T-helper 1 cell (primary cell): ENCODE measurements around the gene IL17RB.
A peak's percentile ranks its signal among the peaks of the same experiment; 100 is the strongest.

ENCODE experiments used
- DNase-seq, 5 donors: peaks; one replicate each; pipeline ENCODE4 v3.0.0-alpha.2; 2012 to 2020
- total RNA-seq, 4 donors: gene quantifications; one replicate each; lab custom pipeline; 2026; lab: John Stamatoyannopoulos, UW

IL17RB gene
- total RNA-seq: 0 to 0.27 (median 0) reads per million in 4 donors

- peak in 1 of 5 donors; percentile 18 for DNase-seq
These were observed at the start of gene IL17RB, which contains the start of gene CHDH for GRCh38 chr3:53846134-53846850. Gene IL17RB (plus strand): TSS chr3:53846568. CDS start chr3:53846589, 21 bp downstream. Gene CHDH (minus strand): TSS chr3:53846419. CDS start chr3:53824008, 22,411 bp downstream.

- DNase-seq: no peak
These were observed 48.2 kb upstream of the IL17RB start for GRCh38 chr3:53798144-53798543.

DNA sequence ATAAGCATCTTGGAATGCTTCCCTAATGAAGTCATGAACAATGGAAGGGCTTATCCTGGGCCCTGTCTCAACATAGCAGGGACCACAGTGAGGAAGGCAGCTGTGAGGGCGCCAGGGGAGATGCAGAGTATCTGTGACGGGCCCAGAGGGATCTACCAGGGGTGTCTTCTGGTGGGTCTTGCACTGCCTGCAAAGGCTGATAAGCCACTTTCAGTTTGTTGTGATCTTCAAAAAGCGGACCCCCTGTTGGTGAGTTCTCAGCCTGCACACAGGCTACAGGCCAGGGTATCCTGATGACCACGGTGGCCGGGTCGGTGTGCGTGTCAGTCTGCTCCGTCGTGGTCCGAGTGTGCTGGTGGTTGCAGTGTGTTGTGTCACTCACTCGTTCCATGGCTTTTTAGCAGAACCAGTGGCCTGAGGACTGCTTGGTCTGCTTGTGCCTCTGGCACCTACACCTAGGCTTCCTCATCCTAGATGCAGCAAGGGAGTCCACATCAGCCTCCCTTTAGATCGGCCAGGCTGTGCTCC lies 47.0 kb upstream of the IL17RB start:
- no peak for DNase-seq

DNA sequence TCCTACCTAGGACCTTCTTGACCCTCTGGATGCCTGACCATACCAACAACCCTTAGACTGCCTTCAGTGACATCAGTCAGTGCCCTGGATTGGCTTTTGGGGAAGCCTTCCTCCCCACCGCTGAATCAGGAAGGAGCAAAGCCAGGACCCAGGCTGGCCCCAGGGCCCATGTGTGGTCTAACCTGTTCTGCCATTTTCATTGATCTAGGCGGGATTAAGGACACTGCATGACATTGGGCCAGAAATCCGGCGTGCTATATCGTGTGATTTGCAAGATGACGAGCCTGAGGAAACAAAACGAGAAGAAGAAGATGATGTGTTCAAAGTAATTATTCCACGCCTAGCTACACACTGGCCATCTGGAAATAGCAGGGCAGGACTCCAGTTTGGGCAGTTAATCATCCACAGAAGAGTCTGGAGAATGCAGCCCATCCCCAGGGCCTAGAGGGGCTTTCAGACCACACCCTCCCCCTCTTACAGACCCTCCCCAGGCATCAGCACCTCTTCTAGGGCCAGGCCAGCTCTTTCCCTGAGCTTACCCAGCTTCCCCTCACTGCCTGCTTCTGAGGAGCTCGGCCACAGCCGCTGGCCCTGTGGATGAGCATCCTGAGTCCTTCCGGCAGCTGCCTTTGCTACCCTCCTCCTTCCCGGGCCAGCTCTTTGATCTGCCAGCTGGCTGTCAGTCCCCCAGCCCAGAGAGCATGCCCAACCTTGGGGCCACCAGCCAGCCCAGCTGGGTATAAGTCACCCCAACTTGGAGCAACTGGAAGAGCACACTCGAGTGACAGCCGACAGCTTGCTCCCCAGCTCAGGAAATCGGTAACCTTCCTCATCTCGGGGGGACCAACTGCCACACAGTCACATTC lies 46.1 kb upstream of the IL17RB start:
- DNase-seq: no peak

DNA sequence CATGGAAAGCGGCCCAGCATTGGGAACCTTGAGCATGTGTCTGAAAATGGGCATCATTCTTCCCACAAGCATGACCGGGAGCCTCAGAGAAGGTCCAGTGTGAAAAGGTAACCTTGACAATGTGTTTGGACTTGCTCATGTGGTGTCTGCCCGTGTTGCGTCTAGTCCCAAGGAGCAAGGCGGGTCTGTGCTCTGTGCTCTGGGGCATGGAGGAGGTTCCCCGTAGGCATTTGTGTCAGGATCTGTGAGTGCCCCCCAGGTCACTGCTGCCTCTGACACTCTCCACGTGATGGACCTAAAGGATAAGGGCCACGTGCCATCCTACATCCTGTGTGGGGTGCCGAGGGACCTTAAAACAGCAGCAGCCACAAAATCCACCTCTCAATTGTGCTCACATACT lies 45.0 kb upstream of the IL17RB start:
- no peak for DNase-seq

- no peak for DNase-seq
These were observed 44.0 kb upstream of the IL17RB start for GRCh38 chr3:53802256-53802880.

DNA sequence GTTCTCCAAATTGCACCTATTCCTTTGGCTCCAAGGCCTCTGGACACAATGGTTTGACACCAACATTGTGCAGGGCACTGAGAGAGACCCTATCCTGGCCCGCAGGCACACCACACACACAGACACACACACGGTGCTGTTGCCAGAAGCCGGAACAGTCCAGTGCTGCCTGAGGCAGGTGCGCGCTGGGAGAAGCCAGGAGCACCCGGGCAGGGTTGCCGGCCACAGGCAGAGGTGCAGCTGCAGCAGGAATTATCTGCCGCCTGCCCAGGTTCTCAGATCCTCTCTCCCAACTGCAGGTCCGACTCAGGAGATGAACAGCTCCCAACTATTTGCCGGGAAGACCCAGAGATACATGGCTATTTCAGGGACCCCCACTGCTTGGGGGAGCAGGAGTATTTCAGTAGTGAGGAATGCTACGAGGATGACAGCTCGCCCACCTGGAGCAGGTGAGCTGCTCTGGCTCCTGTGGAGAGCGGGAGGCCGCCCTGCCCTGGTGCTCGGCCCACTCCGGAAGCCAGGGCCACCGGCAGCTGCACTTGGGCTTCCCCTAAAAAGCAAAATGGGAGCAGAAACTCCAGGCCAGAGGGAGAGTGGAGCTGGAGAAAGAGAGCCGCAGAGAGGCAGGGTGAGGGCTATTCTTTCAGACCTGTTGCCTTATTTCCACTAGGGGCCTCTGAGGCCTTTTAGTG lies 43.1 kb upstream of the IL17RB start:
- DNase-seq: no peak

DNA sequence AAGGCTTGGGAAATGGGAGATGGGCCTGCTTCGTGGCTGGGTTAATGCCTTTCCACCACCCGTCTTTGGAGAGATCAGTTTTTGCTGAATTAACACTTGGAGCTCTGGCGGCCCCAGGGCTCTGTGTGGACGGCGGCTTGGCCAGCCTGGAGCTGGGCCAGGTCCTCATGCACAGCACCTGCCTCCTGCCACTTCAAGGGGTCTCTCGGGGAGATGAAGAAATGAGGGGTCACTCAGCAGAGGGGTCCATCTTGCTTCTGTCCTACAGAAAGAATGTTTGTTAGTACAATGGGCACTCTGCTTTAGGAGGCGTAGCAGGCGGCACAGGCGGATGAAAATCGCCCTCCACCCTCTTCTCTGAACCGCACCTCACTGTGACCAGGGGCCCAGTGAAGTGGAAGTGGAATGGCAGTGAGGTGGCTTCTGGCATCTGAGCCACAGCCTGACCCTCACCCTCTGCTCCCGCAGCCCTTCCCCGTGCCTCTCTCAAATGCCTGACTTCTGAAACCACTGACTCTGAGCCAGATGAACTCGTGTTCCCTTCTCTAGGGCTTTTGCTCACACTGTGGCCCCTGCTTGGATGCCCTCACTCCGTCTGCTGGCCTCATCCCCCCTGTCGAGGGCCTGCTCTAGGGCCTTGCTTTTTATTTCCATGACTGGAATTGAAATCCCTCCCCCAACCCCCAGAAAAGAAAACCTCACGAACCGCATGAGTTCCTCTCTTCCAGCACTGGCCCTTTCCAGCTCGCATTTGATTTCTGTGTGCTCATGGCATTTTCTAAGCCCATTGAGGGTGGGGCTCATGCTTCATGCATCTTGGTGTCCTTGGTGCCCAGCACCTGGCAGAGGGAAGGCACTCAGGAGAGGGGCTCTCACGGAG lies 42.3 kb upstream of the IL17RB start:
- no peak for DNase-seq

DNA sequence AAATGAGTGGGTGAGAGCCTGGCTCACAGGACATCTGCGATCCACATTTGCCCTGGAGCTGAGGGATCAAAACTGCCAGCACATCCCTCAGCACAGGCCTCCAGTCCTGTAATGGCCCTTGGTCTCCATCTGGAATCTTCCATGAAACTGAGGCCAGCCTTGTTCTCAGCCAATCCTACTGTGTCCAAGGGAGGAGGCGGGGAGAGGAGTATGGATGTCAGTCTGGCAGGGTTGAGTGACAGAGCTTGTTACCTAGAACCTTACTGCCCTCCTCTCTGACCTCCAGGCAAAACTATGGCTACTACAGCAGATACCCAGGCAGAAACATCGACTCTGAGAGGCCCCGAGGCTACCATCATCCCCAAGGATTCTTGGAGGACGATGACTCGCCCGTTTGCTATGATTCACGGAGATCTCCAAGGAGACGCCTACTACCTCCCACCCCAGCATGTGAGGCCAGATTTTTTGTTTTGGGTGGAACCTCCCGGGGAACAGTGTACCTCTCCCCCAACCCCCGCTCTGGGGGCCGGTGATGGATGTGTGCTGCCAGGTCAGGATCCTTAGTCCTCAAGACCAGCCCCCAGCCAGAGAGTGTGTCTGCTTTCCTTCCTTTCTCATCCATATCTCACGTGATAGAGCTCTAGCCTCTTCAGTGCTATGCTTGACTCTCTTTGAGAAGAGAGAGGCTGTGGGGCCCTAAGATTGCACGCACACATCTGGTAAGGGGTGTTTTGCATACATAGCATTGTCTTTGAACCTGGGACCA lies 41.5 kb upstream of the IL17RB start:
- DNase-seq: no peak

GRCh38 chr3:53805463-53806159 lies 40.8 kb upstream of the IL17RB start:
- DNase-seq: no peak

DNA sequence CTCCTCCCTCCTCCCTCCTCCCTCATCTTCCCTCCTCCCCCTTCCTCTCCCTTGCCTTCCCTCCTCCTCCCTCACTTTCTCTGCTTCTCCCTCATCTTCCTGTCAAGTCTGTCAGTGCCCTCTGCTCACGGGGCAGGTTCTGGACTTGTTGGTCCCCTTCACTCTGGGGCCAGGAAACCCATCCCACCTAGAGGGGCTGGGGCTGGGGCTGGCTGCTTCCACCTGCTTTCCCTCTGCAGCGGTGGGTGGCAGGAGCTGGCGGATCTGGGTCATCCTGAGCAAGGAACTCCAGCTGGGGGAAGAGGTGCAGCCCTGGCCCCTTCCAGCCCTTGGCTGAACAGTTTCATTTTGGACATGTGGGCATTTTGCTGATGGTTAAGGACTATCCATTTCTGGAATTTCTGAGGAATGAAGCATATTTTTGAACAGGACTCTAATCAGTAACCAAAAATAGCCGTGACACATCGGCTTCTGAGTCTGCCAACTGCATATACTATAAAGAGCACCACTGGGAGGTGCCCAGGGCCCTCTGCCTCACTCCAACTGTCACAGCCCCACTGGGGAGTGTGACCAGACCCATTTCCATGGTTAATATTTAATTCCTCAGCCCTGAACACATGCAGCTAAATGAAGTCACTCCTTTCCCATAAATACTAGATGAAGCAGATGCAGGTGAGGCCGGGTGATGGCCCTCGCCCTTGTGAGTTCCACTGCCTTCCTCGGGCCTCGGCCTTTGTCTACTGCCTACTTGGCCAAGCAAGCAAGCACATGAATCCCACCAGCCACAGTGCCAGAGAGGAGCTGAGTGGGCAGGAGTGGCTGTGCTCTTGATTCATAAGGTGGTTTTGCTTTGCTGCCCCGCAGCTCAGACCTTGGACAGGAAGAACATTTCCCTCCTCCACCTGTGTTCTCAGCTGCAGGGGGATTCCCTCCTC lies 39.9 kb upstream of the IL17RB start:
- no peak for DNase-seq

DNA sequence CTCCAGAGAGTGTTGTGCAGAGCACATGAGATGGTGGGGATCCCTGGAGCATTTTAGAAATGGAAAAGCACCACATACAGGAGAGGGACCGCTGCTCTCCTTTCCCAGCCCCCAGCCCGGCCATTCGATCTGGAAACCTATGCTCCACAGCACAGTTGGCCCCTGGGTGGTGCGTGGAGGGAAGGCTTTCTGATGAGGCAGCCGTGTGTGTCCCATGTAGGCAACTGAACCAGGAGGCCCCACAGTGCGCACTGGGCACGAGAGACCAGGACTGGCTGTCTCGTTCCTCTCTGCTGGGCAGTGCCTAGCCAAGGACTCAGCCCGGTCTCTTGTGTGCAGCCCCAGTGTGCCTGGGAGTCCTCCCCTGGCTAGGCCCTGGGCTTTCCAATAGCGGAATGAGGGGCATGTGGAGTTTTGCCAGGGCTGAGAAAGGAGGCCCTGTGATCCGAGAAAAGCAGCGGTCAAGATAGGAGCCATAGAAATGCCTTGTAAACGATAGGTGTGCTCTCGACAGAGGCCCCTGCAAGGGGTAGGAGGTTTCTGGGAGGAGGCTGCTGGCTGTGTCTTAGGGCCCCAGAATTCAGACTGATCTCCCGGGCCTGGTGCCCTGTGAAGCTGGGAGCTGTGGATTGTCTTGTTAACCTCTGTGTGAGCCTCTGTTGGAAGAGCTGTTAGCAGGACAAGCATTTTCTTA lies 39.1 kb upstream of the IL17RB start:
- DNase-seq: no peak

- no peak for DNase-seq
These were observed 37.9 kb upstream of the IL17RB start for GRCh38 chr3:53808496-53808895.

DNA sequence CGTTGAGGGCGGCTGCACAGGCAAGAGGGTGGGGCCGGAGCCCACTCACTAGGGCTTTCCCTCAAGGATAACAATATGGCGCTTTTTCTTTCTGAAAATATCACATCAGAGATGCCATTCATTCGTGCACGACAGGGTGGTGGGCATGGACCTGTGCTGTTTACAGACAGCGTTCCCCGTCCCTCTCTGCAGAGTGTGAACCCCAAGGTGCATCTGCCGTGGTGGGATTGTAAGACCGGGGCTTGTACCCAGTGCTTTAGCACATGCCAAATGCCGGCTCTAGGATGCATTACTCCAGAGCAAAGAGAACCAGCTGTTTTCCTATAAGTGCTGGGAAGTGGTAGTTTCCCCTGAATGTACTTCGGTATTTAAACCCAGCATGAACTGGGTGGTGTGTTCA lies 37.1 kb upstream of the IL17RB start:
- DNase-seq: no peak

- no peak for DNase-seq
These were observed 36.5 kb upstream of the IL17RB start for GRCh38 chr3:53809764-53810400.

GRCh38 chr3:53811143-53811927 lies 35.0 kb upstream of the IL17RB start:
- no peak for DNase-seq

DNA sequence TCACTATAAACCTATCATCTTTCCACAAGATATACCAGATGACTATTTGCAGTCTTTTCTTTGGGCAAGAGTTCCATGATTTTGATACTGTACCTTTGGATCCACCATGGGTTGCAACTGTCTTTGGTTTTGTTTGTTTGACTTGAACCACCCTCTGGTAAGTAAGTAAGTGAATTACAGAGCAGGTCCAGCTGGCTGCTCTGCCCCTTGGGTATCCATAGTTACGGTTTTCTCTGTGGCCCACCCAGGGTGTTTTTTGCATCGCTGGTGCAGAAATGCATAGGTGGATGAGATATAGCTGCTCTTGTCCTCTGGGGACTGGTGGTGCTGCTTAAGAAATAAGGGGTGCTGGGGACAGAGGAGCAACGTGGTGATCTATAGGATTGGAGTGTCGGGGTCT lies 33.9 kb upstream of the IL17RB start:
- DNase-seq: no peak
